NCI-H2227 (cell line): ENCODE measurements around the gene MGMT.

ENCODE experiments used
- DNase-seq: peaks from one replicate; lab custom pipeline; 2025; ENCODE audit not compliant: unreplicated experiment; lab: John Stamatoyannopoulos, UW

MGMT gene

GRCh38 chr10:129494176-129494575 lies 27.1 kb downstream of the MGMT start:
- no peak for DNase-seq

- no peak for DNase-seq
These were observed 27.7 kb downstream of the MGMT start for GRCh38 chr10:129494740-129495139.

GRCh38 chr10:129495256-129495655 lies 28.2 kb downstream of the MGMT start:
- no peak for DNase-seq

GRCh38 chr10:129495698-129496097 lies 28.7 kb downstream of the MGMT start:
- no peak for DNase-seq

GRCh38 chr10:129497013-129497412 lies 30.0 kb downstream of the MGMT start:
- no peak for DNase-seq

- DNase-seq, result no peak
These were observed 31.6 kb downstream of the MGMT start for GRCh38 chr10:129498680-129499079.

GRCh38 chr10:129500617-129501339 lies 33.7 kb downstream of the MGMT start:
- DNase-seq, result no peak

- DNase-seq, result no peak
These were observed 34.8 kb downstream of the MGMT start for GRCh38 chr10:129501652-129502436.

GRCh38 chr10:129502448-129502847 lies 35.4 kb downstream of the MGMT start:
- no peak for DNase-seq

- DNase-seq, result no peak
These were observed 38.5 kb downstream of the MGMT start for GRCh38 chr10:129505500-129506075.

GRCh38 chr10:129506101-129506797 lies 39.2 kb downstream of the MGMT start:
- DNase-seq, result no peak

GRCh38 chr10:129507216-129507889 lies 40.3 kb downstream of the MGMT start:
- no peak for DNase-seq

- DNase-seq, result no peak
These were observed 42.1 kb downstream of the MGMT start for GRCh38 chr10:129509155-129509554.

GRCh38 chr10:129509835-129510234 lies 42.8 kb downstream of the MGMT start:
- no peak for DNase-seq

- no peak for DNase-seq
These were observed 44.0 kb downstream of the MGMT start for GRCh38 chr10:129511086-129511485.

- no peak for DNase-seq
These were observed 44.7 kb downstream of the MGMT start for GRCh38 chr10:129511758-129512157.

GRCh38 chr10:129513312-129513711 lies 46.3 kb downstream of the MGMT start:
- no peak for DNase-seq

GRCh38 chr10:129514568-129515451 lies 47.8 kb downstream of the MGMT start:
- DNase-seq, result no peak

GRCh38 chr10:129516846-129517679 lies 50.0 kb downstream of the MGMT start:
- DNase-seq, result no peak
